Astrocyte (in vitro differentiated cells and primary cell): ENCODE results near the gene MYH2.

Experiments
- CTCF ChIP-seq: IDR thresholded peaks from 2 replicates; pipeline ENCODE4 v1.5.1; 2011; ENCODE audit warnings: low read depth, mild to moderate bottlenecking, inconsistent platforms, low read length, moderate library complexity; ENCODE audit not compliant: insufficient read depth
- EZH2 ChIP-seq: IDR thresholded peaks from 2 replicates; pipeline ENCODE4 v1.6.1; 2012; ENCODE audit warnings: mild to moderate bottlenecking, low read length, inconsistent platforms; ENCODE audit not compliant: insufficient read depth

GRCh38 chr17:10574324-10574723 is 24.9 kb upstream of the MYH2 start:
- TF ChIP-seq CTCF (no peak), EZH2 (no peak)
